ENCODE results near the gene WDCP. TPM values are rescaled to one million over a fixed set of nuclear protein-coding genes. Genes with fewer than 3 reads are reported as not detected.

WDCP gene
- total RNA-seq, 2 donors from 2014 or later, result 6.3 to 7.2 TPM

DNA sequence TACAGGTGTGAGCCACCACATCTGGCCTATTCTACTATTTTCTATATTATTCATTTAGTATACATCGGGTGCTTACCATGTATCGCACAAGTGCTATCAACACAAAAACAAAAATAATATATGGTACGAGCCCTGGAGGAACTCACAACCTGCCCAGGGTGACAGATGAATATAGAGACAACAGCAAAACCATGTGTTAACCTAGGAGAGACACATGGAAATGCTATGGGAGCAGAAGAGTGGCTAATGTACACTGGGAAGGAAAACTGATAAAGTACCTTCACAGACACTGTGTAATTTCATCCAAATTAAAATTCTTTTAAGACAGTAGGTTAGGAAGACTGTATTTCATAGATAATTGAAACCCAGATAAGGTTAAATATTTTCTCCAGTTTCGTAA, 25.1 kb upstream of the WDCP start:
- H3K4me3 ChIP-seq, result no peak overlapping the region
- H3K4me1 ChIP-seq (replicated peaks), result no peaks in the 10 kb centered on the region
- H3K9me3 ChIP-seq, result no peaks in the 10 kb centered on the region
- TF ChIP-seq, protein P1, sequence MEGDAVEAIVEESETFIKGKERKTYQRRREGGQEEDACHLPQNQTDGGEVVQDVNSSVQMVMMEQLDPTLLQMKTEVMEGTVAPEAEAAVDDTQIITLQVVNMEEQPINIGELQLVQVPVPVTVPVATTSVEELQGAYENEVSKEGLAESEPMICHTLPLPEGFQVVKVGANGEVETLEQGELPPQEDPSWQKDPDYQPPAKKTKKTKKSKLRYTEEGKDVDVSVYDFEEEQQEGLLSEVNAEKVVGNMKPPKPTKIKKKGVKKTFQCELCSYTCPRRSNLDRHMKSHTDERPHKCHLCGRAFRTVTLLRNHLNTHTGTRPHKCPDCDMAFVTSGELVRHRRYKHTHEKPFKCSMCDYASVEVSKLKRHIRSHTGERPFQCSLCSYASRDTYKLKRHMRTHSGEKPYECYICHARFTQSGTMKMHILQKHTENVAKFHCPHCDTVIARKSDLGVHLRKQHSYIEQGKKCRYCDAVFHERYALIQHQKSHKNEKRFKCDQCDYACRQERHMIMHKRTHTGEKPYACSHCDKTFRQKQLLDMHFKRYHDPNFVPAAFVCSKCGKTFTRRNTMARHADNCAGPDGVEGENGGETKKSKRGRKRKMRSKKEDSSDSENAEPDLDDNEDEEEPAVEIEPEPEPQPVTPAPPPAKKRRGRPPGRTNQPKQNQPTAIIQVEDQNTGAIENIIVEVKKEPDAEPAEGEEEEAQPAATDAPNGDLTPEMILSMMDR (IDR thresholded peaks at IDR 0.05), result no peak
- TF ChIP-seq POLR2A (IDR thresholded peaks at IDR 0.05) (no peak), POLR2AphosphoS5 (IDR thresholded peaks at IDR 0.05) (no peak)
- intact Hi-C loops (cut with DNase I), result no loop called here
- H3K27me3 ChIP-seq (replicated peaks; ENCODE audit: insufficient read depth), result no peaks in the 10 kb centered on the region
- H3K27ac ChIP-seq, result no peak overlapping the region
- H3K36me3 ChIP-seq, result no peaks in the 10 kb centered on the region
- WGBS, result 97% methylated on average over 4 of the region's 4 CpGs
- no peak for DNase-seq (ENCODE audit: low spot score)

DNA sequence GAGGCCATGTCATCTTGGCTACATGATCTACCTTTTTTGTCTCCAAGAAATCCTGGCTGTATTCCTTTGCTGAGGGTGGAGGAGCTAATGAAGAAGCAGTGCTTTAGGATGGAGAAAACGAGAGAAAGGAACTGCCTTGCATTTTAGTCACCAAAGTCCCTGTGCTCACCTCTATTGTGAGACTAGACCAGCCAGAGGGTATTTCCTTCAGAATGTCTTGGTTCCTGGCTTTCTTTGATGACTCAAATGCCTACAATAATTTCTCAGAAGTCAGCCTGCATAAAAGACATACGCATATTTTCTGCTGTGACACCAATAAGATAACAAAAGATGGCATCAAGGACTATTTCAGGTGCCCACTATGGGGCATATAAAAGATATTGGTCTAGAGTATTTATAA, 18.1 kb upstream of the WDCP start:
- intact Hi-C loops (cut with DNase I), result no loop called here
- no peaks in the 10 kb centered on the region for H3K27me3 ChIP-seq (replicated peaks; ENCODE audit: insufficient read depth)
- H3K4me1 ChIP-seq (replicated peaks), result no peaks in the 10 kb centered on the region
- no peak overlapping the region for H3K4me3 ChIP-seq
- TF ChIP-seq, protein P1 (IDR thresholded peaks at IDR 0.05), result no peak
- no peak for TF ChIP-seq POLR2AphosphoS5 (IDR thresholded peaks at IDR 0.05)
- no peak for TF ChIP-seq POLR2A (IDR thresholded peaks at IDR 0.05)
- H3K9me3 ChIP-seq, result no peaks in the 10 kb centered on the region
- 79% methylated on average over 2 of the region's 2 CpGs for WGBS
- H3K36me3 ChIP-seq, result no peaks in the 10 kb centered on the region
- no peak for DNase-seq (ENCODE audit: low spot score)
- H3K27ac ChIP-seq, result no peak overlapping the region

DNA sequence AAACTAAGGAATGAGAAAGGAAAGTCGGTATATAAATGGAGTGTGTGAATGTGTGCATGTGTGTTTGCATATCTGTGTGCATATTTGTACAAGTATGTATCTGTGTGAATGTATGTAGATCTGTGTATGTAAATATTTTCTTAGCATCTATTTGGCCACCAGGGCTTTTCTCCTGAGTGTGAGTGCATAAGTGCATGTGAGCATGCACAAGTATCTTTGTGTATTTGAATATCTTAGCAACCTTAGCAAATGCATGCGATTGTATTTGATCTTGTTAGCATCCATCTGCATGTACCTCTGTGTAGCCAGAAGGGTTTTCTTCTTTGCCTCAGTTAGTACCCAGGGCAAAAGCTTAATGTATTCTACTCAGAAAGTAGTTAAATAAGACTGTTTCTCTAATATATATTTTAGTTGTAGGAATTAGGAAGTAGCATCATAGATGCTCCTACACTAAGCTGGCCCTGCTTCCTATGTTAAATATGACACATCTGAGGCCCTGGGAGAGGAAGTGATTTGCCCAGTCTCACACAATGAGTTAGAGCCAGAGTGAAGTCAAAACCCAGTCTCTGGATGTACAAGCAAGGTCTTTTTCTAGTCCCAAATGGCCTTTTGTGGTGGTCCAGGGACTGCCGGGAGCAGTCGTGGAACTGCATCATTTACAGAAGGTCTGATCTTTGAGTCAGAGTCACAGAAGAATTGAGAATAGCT, 11.5 kb upstream of the WDCP start:
- no peaks in the 10 kb centered on the region for H3K27me3 ChIP-seq (replicated peaks; ENCODE audit: insufficient read depth)
- intact Hi-C loops (cut with DNase I), result no loop called here
- WGBS, result 90% methylated on average over 4 of the region's 4 CpGs
- H3K9me3 ChIP-seq, result no peaks in the 10 kb centered on the region
- TF ChIP-seq, protein P1 (IDR thresholded peaks at IDR 0.05), result no peak
- TF ChIP-seq POLR2AphosphoS5 (IDR thresholded peaks at IDR 0.05), result no peak
- TF ChIP-seq POLR2A (IDR thresholded peaks at IDR 0.05), result no peak
- no peaks in the 10 kb centered on the region for H3K4me1 ChIP-seq (replicated peaks)
- H3K4me3 ChIP-seq, result no peak overlapping the region
- no peak overlapping the region for H3K27ac ChIP-seq
- no peaks in the 10 kb centered on the region for H3K36me3 ChIP-seq
- no peak for DNase-seq (ENCODE audit: low spot score)

DNA sequence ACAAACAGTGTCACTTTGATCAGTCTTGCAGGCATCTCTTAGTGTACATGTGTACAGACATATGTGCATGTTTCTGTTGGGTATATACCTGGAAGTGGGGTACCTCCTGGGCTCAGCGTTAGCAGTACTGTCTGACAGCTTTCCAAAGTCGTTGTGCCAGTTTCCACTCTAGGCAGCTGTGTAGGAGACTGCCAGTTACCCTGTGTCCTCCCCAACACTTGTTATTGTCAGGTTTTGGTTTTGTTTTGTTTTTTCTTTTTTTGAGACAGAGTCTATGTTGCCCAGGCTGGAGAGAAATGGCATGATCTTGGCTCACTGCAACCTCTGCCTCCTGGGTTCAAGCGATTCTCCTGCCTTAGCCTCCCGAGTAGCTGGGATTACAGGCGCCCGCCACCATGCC, 8.6 kb upstream of the WDCP start:
- no peak overlapping the region for H3K27ac ChIP-seq
- no peaks in the 10 kb centered on the region for H3K9me3 ChIP-seq
- no peaks in the 10 kb centered on the region for H3K27me3 ChIP-seq (replicated peaks; ENCODE audit: insufficient read depth)
- TF ChIP-seq, protein P1 (IDR thresholded peaks at IDR 0.05), result no peak
- TF ChIP-seq POLR2A (IDR thresholded peaks at IDR 0.05), result no peak
- TF ChIP-seq POLR2AphosphoS5 (IDR thresholded peaks at IDR 0.05), result no peak
- no peaks in the 10 kb centered on the region for H3K36me3 ChIP-seq
- H3K4me1 ChIP-seq (replicated peaks), result no peaks in the 10 kb centered on the region
- DNase-seq (ENCODE audit: low spot score), result no peak
- intact Hi-C loops (cut with DNase I), result no loop called here
- H3K4me3 ChIP-seq, result no peak overlapping the region
- WGBS, result 96% methylated on average over 6 of the region's 6 CpGs

DNA sequence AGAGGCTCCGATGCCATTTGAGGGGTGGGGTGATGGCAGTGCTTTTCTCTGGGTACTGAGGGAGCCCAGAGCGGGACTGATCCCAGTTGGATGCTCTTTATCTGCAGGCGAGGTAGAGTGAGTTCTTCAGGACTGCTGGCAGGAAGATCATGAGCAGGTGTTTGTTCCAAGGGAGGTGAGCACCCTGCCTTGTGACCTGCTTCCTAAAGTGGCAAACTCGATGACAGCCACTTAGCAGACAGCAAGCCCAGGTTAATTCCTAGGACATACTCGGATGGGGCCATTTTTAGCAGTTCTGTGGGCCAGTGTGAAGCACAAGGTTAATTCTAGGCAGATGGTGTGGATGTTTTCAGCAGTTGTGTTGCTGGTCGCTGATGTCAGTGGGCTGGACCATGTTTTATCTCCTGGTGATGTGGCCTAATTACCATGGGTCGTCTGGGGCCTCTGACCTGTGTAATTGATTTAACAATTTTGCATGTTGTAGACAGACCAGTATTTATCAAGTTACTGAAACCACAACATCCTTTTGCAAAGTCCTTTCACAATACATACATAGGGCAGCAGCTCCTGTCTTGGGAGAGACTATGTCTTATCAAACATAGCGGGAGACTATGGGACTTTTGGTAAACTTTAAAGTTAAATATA, 7.3 kb upstream of the WDCP start:
- TF ChIP-seq, protein P1 (IDR thresholded peaks at IDR 0.05), result no peak
- TF ChIP-seq POLR2AphosphoS5 (IDR thresholded peaks at IDR 0.05) (no peak), POLR2A (IDR thresholded peaks at IDR 0.05) (no peak)
- Histone ChIP-seq H3K27ac (no peak overlapping the region), H3K27me3 (replicated peaks; ENCODE audit: insufficient read depth) (no peaks in the 10 kb centered on the region), H3K4me3 (no peak overlapping the region), H3K4me1 (replicated peaks) (no peaks in the 10 kb centered on the region), H3K9me3 (no peaks in the 10 kb centered on the region), H3K36me3 (no peaks in the 10 kb centered on the region)
- intact Hi-C loops (cut with DNase I), result no loop called here
- no peak for DNase-seq (ENCODE audit: low spot score)
- WGBS, result 83% methylated on average over 8 of the region's 8 CpGs
